SK-N-SH (cell line): ENCODE data around the gene CCNL2.

Experiments
- CHD2 ChIP-seq: fragments of 150-350 bp; IDR thresholded peaks from 2 replicates; pipeline ENCODE4 v1.6.1; 2018; ENCODE audit warnings: low read length; ENCODE audit not compliant: partially characterized antibody
- CTCF ChIP-seq: fragments of 200-600 bp; sonication (generic); IDR thresholded peaks from 2 replicates; pipeline ENCODE4 v1.6.1; 2017; ENCODE audit warnings: antibody characterized with exemption, mild to moderate bottlenecking, moderate library complexity
- EP300 ChIP-seq, 2 experiments: IDR thresholded peaks; 2 replicates each; pipeline versions ENCODE4 v1.4.0 to v1.6.1; 2012; ENCODE audit warnings: borderline replicate concordance in 1 of 2, low read depth in 1 of 2, low read length in 1 of 2
- GABPA ChIP-seq: IDR thresholded peaks from 2 replicates; pipeline ENCODE4 v1.4.0; 2012; ENCODE audit warnings: low read depth, mild to moderate bottlenecking
- JUND ChIP-seq: IDR thresholded peaks from 2 replicates; pipeline ENCODE4 v1.4.0; 2012
- USF2 ChIP-seq: fragments of 150-350 bp; IDR thresholded peaks from 2 replicates; pipeline ENCODE4 v1.6.1; 2017; ENCODE audit warnings: antibody characterized with exemption, low read length, low read depth, borderline replicate concordance

GRCh38 chr1:1394116-1394515, 5.0 kb downstream of the CCNL2 start:
- no peak for TF ChIP-seq CTCF
- no peak for TF ChIP-seq GABPA
- no peak for TF ChIP-seq JUND
- TF ChIP-seq EP300 (IDR thresholded peaks at IDR 0.05; ENCODE audit: borderline replicate concordance in 1 of 2, low read depth in 1 of 2, low read length in 1 of 2): no peak
- TF ChIP-seq CHD2: no peak
- no peak for TF ChIP-seq USF2
